Calu3 (cell line): ENCODE measurements around the gene FAM53A. TPM values are rescaled to one million over a fixed set of nuclear protein-coding genes. Genes with fewer than 3 reads are reported as not detected.
"Not testable (repeated sequence)": the region's sequence is repeated elsewhere in the genome, so short reads cannot be mapped to it uniquely, and the experiment has no call there.

Experiments
- BruUV-seq: library from RNA; stranded (reverse); fragments of 400-500 nt; replicated peaks from 2 replicates; lab custom pipeline; 2021; lab: Mats Ljungman, UMichigan
- CTCF ChIA-PET: fragments of 300-600 bp; sonication (Branson Sonifier 250); formaldehyde crosslinking; loops from one replicate; lab custom pipeline; 2022; ENCODE audit warnings: antibody characterized with exemption; lab: Charles Lee
- DNase-seq: peaks from one replicate; pipeline ENCODE4 v3.0.0; 2022
- H3K27ac Mint-ChIP-seq: one replicate; pipeline ENCODE4 v1.8.0; 2022; ENCODE audit warnings: mixed read lengths; ENCODE audit not compliant: unreplicated experiment
- H3K27me3 Mint-ChIP-seq: one replicate; pipeline ENCODE4 v1.8.0; 2022; ENCODE audit warnings: mixed read lengths; ENCODE audit not compliant: unreplicated experiment
- H3K36me3 Mint-ChIP-seq: one replicate; pipeline ENCODE4 v1.8.0; 2022; ENCODE audit warnings: mild to moderate bottlenecking, moderate library complexity, mixed read lengths; ENCODE audit not compliant: insufficient read depth, unreplicated experiment
- H3K4me1 Mint-ChIP-seq: one replicate; pipeline ENCODE4 v1.8.0; 2022; ENCODE audit warnings: mild to moderate bottlenecking, low read depth, mixed read lengths; ENCODE audit not compliant: unreplicated experiment
- H3K4me3 Mint-ChIP-seq: one replicate; pipeline ENCODE4 v1.8.0; 2022; ENCODE audit warnings: mild to moderate bottlenecking, low read depth, moderate library complexity, mixed read lengths; ENCODE audit not compliant: unreplicated experiment
- H3K9me3 Mint-ChIP-seq: one replicate; pipeline ENCODE4 v1.8.0; 2022; ENCODE audit warnings: low read depth, mixed read lengths; ENCODE audit not compliant: unreplicated experiment
- intact Hi-C: fragments of 100-400 bp; cut with micrococcal nuclease; formaldehyde crosslinking; loops from one replicate; pipeline ENCODE4 v1.10.0; 2022; ENCODE audit not compliant: unreplicated experiment
- total RNA-seq: library from RNA; stranded (reverse); gene quantifications from 2 replicates; pipeline ENCODE4 v1.2.3, GENCODE V29; 2022
- TF ChIP-seq, protein P1 (sequence below): fragments of 200-600 bp; IDR thresholded peaks from one replicate; pipeline ENCODE4 v1.8.0; 2022; ENCODE audit warnings: antibody characterized with exemption; ENCODE audit not compliant: unreplicated experiment

The FAM53A gene
- total RNA-seq, 1 experiment from 2014 or later, result 7.3 TPM

- intact Hi-C loops, result no loop called here
- Mint-ChIP-seq H3K27ac (no peak overlapping the region), H3K27me3 (no peaks in the 10 kb centered on the region), H3K4me3 (no peak overlapping the region), H3K36me3 (peaks cover 4% of the 10 kb centered on the region), H3K9me3 (no peaks in the 10 kb centered on the region), H3K4me1 (no peaks in the 10 kb centered on the region)
- BruUV-seq, result no TSS peak
- TF ChIP-seq, protein P1, sequence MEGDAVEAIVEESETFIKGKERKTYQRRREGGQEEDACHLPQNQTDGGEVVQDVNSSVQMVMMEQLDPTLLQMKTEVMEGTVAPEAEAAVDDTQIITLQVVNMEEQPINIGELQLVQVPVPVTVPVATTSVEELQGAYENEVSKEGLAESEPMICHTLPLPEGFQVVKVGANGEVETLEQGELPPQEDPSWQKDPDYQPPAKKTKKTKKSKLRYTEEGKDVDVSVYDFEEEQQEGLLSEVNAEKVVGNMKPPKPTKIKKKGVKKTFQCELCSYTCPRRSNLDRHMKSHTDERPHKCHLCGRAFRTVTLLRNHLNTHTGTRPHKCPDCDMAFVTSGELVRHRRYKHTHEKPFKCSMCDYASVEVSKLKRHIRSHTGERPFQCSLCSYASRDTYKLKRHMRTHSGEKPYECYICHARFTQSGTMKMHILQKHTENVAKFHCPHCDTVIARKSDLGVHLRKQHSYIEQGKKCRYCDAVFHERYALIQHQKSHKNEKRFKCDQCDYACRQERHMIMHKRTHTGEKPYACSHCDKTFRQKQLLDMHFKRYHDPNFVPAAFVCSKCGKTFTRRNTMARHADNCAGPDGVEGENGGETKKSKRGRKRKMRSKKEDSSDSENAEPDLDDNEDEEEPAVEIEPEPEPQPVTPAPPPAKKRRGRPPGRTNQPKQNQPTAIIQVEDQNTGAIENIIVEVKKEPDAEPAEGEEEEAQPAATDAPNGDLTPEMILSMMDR, result no peak
- CTCF ChIA-PET, result no interaction called here
- no peak for DNase-seq
Measured at GRCh38 chr4:1641671-1642070, 42.4 kb downstream of the FAM53A start.

DNA sequence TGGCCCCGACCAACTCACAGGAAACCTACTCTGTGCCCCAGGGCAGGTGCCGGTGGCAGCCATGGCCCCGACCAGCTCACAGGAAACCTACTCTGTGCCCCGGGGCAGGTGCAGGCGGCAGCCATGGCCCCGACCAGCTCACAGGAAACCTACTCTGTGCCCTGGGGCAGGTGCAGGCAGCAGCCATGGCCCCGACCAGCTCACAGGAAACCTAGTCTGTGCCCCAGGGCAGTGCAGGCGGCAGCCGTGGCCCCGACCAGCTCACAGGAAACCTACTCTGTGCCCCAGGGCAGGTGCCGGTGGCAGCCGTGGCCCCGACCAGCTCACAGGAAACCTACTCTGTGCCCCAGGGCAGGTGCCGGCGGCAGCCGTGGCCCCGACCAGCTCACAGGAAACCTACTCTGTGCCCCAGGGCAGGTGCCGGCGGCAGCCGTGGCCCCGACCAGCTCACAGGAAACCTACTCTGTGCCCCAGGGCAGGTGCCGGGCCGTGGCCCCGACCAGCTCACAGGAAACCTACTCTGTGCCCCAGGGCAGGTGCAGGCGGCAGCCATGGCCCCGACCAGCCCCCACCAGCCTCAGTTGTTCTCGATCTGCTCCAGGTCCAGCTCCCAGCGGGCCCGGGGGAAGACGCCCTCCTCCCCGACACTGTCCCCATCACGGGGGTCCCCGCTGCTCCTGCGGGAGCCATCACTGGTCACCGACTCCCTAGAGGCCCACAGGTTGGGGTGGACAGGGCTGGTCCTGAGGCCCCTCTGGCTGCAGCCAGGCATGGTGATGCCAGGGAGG, 43.2 kb downstream of the FAM53A start:
- H3K4me1 Mint-ChIP-seq, H3K9me3 Mint-ChIP-seq, DNase-seq, H3K27me3 Mint-ChIP-seq, BruUV-seq, CTCF ChIA-PET, H3K4me3 Mint-ChIP-seq, intact Hi-C loops, H3K36me3 Mint-ChIP-seq, H3K27ac Mint-ChIP-seq: not testable (repeated sequence)

GRCh38 chr4:1640190-1640589, 43.9 kb downstream of the FAM53A start:
- TF ChIP-seq, protein P1, result no peak
- no TSS peak for BruUV-seq
- Mint-ChIP-seq H3K4me3 (no peak overlapping the region), H3K27me3 (no peaks in the 10 kb centered on the region), H3K27ac (no peak overlapping the region), H3K36me3 (peaks cover 4% of the 10 kb centered on the region), H3K9me3 (no peaks in the 10 kb centered on the region), H3K4me1 (peaks cover 10% of the 10 kb centered on the region)
- CTCF ChIA-PET, result no interaction called here
- intact Hi-C loops, result no loop called here
- no peak for DNase-seq

DNA sequence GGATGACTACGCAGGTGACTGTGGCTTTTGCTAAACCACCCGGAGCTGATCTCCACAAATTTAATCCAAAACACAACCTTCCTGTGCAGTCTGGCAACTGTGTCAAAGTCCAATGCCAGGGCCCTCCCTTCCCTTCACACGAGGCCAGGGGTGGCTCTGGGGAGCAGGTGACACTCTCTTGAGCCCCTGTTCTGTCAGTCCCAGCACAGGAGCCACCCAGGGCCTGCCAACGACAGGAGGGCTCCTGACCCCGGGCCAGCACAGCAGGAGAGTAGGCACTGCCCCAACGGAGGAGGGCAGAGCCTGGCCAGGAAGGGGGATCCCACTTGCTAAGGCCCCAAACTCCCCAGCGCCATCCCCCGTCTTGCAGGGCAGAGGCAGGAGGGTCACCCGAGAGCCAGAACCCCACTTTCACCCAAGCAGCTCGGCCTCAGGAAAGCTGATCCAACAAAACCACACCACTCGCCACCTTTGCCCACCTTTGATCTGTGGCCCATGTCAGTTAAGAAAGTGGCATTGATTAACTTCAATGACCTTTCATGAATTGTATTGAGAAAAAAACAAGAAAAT, 44.7 kb downstream of the FAM53A start:
- DNase-seq, result no peak
- Mint-ChIP-seq H3K36me3 (peaks cover 4% of the 10 kb centered on the region), H3K9me3 (no peaks in the 10 kb centered on the region), H3K27me3 (no peaks in the 10 kb centered on the region), H3K27ac (no peak overlapping the region), H3K4me1 (peaks cover 12% of the 10 kb centered on the region), H3K4me3 (no peak overlapping the region)
- no TSS peak for BruUV-seq
- CTCF ChIA-PET, result no interaction called here
- intact Hi-C loops, result no loop called here
- TF ChIP-seq, protein P1, result no peak

- H3K9me3 Mint-ChIP-seq, result no peaks in the 10 kb centered on the region
- H3K4me3 Mint-ChIP-seq, result no peak overlapping the region
- DNase-seq, result no peak
- no TSS peak for BruUV-seq
- H3K36me3 Mint-ChIP-seq, result peaks cover 4% of the 10 kb centered on the region
- TF ChIP-seq, protein P1, result no peak
- CTCF ChIA-PET, result no interaction called here
- peaks cover 12% of the 10 kb centered on the region for H3K4me1 Mint-ChIP-seq
- H3K27me3 Mint-ChIP-seq, result peaks cover under 1% of the 10 kb centered on the region
- intact Hi-C loops, result no loop called here
- no peak overlapping the region for H3K27ac Mint-ChIP-seq
Measured at GRCh38 chr4:1638873-1639272, 45.2 kb downstream of the FAM53A start.
